Measurements from ENCODE around the gene GP1BB.

GP1BB gene

DNA sequence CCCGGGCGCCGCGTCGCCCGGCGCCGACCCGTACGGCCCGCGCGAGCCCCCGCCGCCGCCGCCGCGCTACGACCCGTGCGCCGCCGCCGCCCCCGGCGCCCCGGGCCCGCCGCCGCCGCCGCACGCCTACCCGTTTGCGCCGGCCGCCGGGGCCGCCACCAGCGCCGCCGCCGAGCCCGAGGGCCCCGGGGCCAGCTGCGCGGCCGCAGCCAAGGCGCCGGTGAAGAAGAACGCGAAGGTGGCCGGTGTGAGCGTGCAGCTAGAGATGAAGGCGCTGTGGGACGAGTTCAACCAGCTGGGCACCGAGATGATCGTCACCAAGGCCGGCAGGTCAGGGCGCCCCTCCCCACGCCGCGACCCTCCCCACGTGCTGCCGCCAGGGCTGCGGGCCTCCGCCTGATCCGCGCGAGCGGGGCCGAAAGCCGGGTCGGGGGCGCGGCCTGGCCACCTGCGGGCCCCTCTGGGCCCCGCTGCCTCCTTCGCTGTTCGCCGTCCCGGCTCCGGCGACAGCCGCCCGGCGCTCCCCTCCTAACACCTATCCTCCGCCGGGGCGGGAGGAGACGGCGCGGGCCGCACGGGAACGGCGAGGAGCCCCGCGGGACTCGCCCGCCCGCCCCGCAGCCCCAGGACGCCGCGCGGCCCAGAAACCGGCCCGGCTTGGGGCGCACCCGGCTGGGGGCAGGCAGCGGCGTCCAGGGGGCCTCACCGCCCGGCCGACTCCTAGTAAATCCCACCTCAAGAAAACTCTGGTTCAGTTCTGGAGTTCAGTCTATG, 37.8 kb downstream of the GP1BB start:
- Histone ChIP-seq H3K4me2 (ENCODE audit: low read length) (peak overlapping the region; percentile 87), H3K9me3 (ENCODE audit: control insufficient read depth, low read length) (no peaks in the 10 kb centered on the region), H3K27me3 (ENCODE audit: control insufficient read depth, insufficient read depth, low read length) (no peaks in the 10 kb centered on the region), H2AFZ (peak overlapping the region; percentile 41), H3K4me3 (ENCODE audit: low read depth, low read length) (peak overlapping the region; percentile 62), H3K4me1 (no peaks in the 10 kb centered on the region), H3K9ac (no peak overlapping the region), H3K27ac (peak overlapping the region; percentile 59), H3K36me3 (ENCODE audit: control insufficient read depth, insufficient read depth, low read length) (no peaks in the 10 kb centered on the region), H3K79me2 (no peaks in the 10 kb centered on the region)
- TF ChIP-seq CTCF (IDR thresholded peaks at IDR 0.05) = no peak

DNA sequence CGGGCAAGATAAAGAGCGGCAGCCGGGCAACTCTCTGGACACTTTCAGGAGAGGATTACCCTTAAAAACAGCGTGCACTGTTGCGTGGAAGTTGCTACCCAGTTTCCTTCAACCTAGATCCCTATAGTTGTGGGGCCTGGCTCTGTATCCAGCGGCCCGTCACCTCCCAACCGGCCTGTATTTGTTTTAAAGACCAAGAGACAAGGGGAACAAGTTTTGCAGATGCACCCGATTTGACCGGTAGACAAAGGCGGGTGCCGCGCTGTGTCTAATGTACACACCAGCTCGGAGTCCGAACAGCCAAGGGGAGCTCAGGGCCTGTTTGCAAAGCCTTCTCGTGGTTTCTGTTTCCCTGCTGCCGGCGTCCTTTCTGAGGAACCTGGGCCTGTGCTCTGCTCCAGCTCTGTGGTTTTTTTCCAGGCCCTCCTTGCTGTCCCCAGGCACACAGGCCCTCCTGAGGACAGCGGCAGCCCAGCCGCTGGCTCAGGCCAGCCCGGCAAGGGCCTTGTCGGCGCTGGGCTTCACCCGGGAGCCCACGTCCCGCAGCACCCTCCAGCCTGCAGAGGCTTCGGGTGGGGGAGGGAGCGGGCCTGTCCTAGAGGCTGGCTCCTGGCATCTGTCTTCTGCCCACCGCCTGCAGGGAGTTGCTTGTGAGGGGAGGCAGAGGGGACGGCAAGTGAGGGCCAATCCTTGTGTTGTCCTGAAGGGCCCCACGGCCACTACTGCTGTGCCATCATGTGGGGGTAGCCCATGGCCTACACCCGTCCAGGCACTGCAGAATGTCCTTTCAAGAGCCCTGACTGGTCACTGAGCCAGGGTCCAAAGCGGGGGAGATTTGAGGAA, 38.6 kb downstream of the GP1BB start:
- Histone ChIP-seq H3K79me2 (no peaks in the 10 kb centered on the region), H3K4me1 (no peaks in the 10 kb centered on the region), H3K9me3 (ENCODE audit: control insufficient read depth, low read length) (no peaks in the 10 kb centered on the region), H3K4me2 (ENCODE audit: low read length) (peak overlapping the region; percentile 87), H3K36me3 (ENCODE audit: control insufficient read depth, insufficient read depth, low read length) (no peaks in the 10 kb centered on the region), H3K4me3 (ENCODE audit: low read depth, low read length) (peak overlapping the region; percentile 62), H3K27me3 (ENCODE audit: control insufficient read depth, insufficient read depth, low read length) (no peaks in the 10 kb centered on the region), H2AFZ (peak overlapping the region; percentile 41), H3K9ac (peak overlapping the region; percentile 28), H3K27ac (peak overlapping the region; percentile 59)
- no peak for TF ChIP-seq CTCF (IDR thresholded peaks at IDR 0.05)

- H3K36me3 ChIP-seq (ENCODE audit: control insufficient read depth, insufficient read depth, low read length) = no peaks in the 10 kb centered on the region
- no peaks in the 10 kb centered on the region for H3K27me3 ChIP-seq (ENCODE audit: control insufficient read depth, insufficient read depth, low read length)
- no peaks in the 10 kb centered on the region for H3K9me3 ChIP-seq (ENCODE audit: control insufficient read depth, low read length)
- H3K27ac ChIP-seq = no peak overlapping the region
- H3K9ac ChIP-seq = peak overlapping the region; percentile 28
- H3K4me3 ChIP-seq (ENCODE audit: low read depth, low read length) = peak overlapping the region; percentile 62
- no peaks in the 10 kb centered on the region for H3K4me1 ChIP-seq
- H3K4me2 ChIP-seq (ENCODE audit: low read length) = peak overlapping the region; percentile 87
- no peak for TF ChIP-seq CTCF (IDR thresholded peaks at IDR 0.05)
- no peaks in the 10 kb centered on the region for H3K79me2 ChIP-seq
- H2AFZ ChIP-seq = no peak overlapping the region
Observed at GRCh38 chr22:19762568-19763457, 39.5 kb downstream of the GP1BB start.

GRCh38 chr22:19763458-19764298, 40.3 kb downstream of the GP1BB start:
- Histone ChIP-seq H3K4me1 (no peaks in the 10 kb centered on the region), H3K79me2 (no peaks in the 10 kb centered on the region), H3K9me3 (ENCODE audit: control insufficient read depth, low read length) (no peaks in the 10 kb centered on the region), H3K27ac (no peak overlapping the region), H3K4me3 (ENCODE audit: low read depth, low read length) (no peak overlapping the region), H3K4me2 (ENCODE audit: low read length) (peak overlapping the region; percentile 87), H3K36me3 (ENCODE audit: control insufficient read depth, insufficient read depth, low read length) (no peaks in the 10 kb centered on the region), H3K27me3 (ENCODE audit: control insufficient read depth, insufficient read depth, low read length) (no peaks in the 10 kb centered on the region), H2AFZ (no peak overlapping the region), H3K9ac (no peak overlapping the region)
- TF ChIP-seq CTCF (IDR thresholded peaks at IDR 0.05) = no peak

All from parathyroid adenoma (tissue), 2 donors.